Activated naive CD4-positive, alpha-beta T cell treated with anti-CD3 and anti-CD28 coated beads for 36 hours (primary cell): ENCODE measurements around the gene RPE. TPM values are rescaled to one million over a fixed set of nuclear protein-coding genes. Genes with fewer than 3 reads are reported as not detected.

Experiments
- CTCF ChIA-PET: fragments of 350-600 bp; sonication (Branson Sonifier 250); formaldehyde crosslinking; loops from one replicate; lab custom pipeline; 2021; ENCODE audit warnings: antibody characterized with exemption; lab: Charles Lee
- DNase-seq: peaks from one replicate; pipeline ENCODE4 v3.0.0-alpha.2; 2020
- H3K27ac Mint-ChIP-seq: one replicate; pipeline ENCODE4 v1.8.0; 2021; ENCODE audit warnings: mild to moderate bottlenecking, mixed read lengths
- H3K27me3 Mint-ChIP-seq: one replicate; pipeline ENCODE4 v1.8.0; 2021; ENCODE audit warnings: low read depth, mixed read lengths
- H3K36me3 Mint-ChIP-seq: one replicate; pipeline ENCODE4 v1.8.0; 2021; ENCODE audit warnings: low read depth, mixed read lengths
- H3K4me1 Mint-ChIP-seq: one replicate; pipeline ENCODE4 v1.8.0; 2021; ENCODE audit warnings: low read depth, mixed read lengths
- H3K4me3 Mint-ChIP-seq: one replicate; pipeline ENCODE4 v1.8.0; 2021; ENCODE audit warnings: mild to moderate bottlenecking, moderate library complexity, mixed read lengths
- H3K9me3 Mint-ChIP-seq: one replicate; pipeline ENCODE4 v1.8.0; 2021; ENCODE audit warnings: mixed read lengths
- intact Hi-C: fragments of 100-400 bp; cut with micrococcal nuclease; formaldehyde crosslinking; loops from one replicate; pipeline ENCODE4 v1.15.1; 2023
- total RNA-seq, 2 experiments: library from RNA; stranded (reverse); gene quantifications; one replicate each; pipeline ENCODE4 v1.2.3, GENCODE V29; 2021

Gene RPE
- total RNA-seq, 2 experiments from 2014 or later, result 43.9 to 46.2 TPM

- H3K27me3 Mint-ChIP-seq, result no peaks in the 10 kb centered on the region
- intact Hi-C loops, result loop anchor here (5.0 kb wide), 1 partner anchor 1738 kb away; the partner anchor contains the start of gene PIKFYVE
- H3K4me1 Mint-ChIP-seq, result peaks cover 56% of the 10 kb centered on the region
- H3K9me3 Mint-ChIP-seq, result no peaks in the 10 kb centered on the region
- DNase-seq, result no peak
- peaks cover 28% of the 10 kb centered on the region for H3K36me3 Mint-ChIP-seq
- H3K27ac Mint-ChIP-seq, result no peak overlapping the region
- CTCF ChIA-PET, result interaction anchor here (0.5 to 1.4 kb wide), 4 partner anchors 28 to 190 kb away, joined by 3 to 7 read pairs (median 4); no protein-coding TSS in a partner anchor
- no peak overlapping the region for H3K4me3 Mint-ChIP-seq
Measured at GRCh38 chr2:210004881-210005280, 2.4 kb downstream of the RPE start.

- CTCF ChIA-PET, result no interaction called here
- H3K9me3 Mint-ChIP-seq, result no peaks in the 10 kb centered on the region
- no peak for DNase-seq
- peaks cover 60% of the 10 kb centered on the region for H3K4me1 Mint-ChIP-seq
- no peak overlapping the region for H3K4me3 Mint-ChIP-seq
- intact Hi-C loops, result no loop called here
- no peaks in the 10 kb centered on the region for H3K27me3 Mint-ChIP-seq
- peaks cover 43% of the 10 kb centered on the region for H3K36me3 Mint-ChIP-seq
- H3K27ac Mint-ChIP-seq, result no peak overlapping the region
Measured at GRCh38 chr2:210007895-210008294, 5.5 kb downstream of the RPE start.

GRCh38 chr2:210009126-210009525 is 6.7 kb downstream of the RPE start:
- H3K4me1 Mint-ChIP-seq, result peaks cover 54% of the 10 kb centered on the region
- DNase-seq, result no peak
- H3K27me3 Mint-ChIP-seq, result no peaks in the 10 kb centered on the region
- no peak overlapping the region for H3K27ac Mint-ChIP-seq
- H3K9me3 Mint-ChIP-seq, result no peaks in the 10 kb centered on the region
- no peak overlapping the region for H3K4me3 Mint-ChIP-seq
- intact Hi-C loops, result no loop called here
- CTCF ChIA-PET, result no interaction called here
- peaks cover 41% of the 10 kb centered on the region for H3K36me3 Mint-ChIP-seq

- Mint-ChIP-seq H3K4me1 (peaks cover 48% of the 10 kb centered on the region), H3K9me3 (no peaks in the 10 kb centered on the region), H3K27ac (no peak overlapping the region), H3K4me3 (no peak overlapping the region), H3K27me3 (no peaks in the 10 kb centered on the region), H3K36me3 (peaks cover 40% of the 10 kb centered on the region)
- no peak for DNase-seq
- intact Hi-C loops, result no loop called here
- CTCF ChIA-PET, result interaction anchor here (0.6 kb wide), 2 partner anchors 57 to 244 kb away, joined by 3 read pairs; no protein-coding TSS in a partner anchor
Measured at GRCh38 chr2:210009896-210010295, 7.5 kb downstream of the RPE start.

GRCh38 chr2:210020138-210020537 is 17.7 kb downstream of the RPE start:
- no peak for DNase-seq
- intact Hi-C loops, result no loop called here
- no peaks in the 10 kb centered on the region for H3K27me3 Mint-ChIP-seq
- peaks cover 39% of the 10 kb centered on the region for H3K36me3 Mint-ChIP-seq
- H3K4me1 Mint-ChIP-seq, result no peaks in the 10 kb centered on the region
- no peak overlapping the region for H3K27ac Mint-ChIP-seq
- H3K9me3 Mint-ChIP-seq, result no peaks in the 10 kb centered on the region
- H3K4me3 Mint-ChIP-seq, result no peak overlapping the region
- CTCF ChIA-PET, result no interaction called here

GRCh38 chr2:210022824-210023223 is 20.4 kb downstream of the RPE start:
- CTCF ChIA-PET, result no interaction called here
- H3K4me1 Mint-ChIP-seq, result no peaks in the 10 kb centered on the region
- no peaks in the 10 kb centered on the region for H3K27me3 Mint-ChIP-seq
- no peaks in the 10 kb centered on the region for H3K9me3 Mint-ChIP-seq
- no peak for DNase-seq
- no peak overlapping the region for H3K27ac Mint-ChIP-seq
- H3K36me3 Mint-ChIP-seq, result peaks cover 30% of the 10 kb centered on the region
- intact Hi-C loops, result no loop called here
- H3K4me3 Mint-ChIP-seq, result no peak overlapping the region

- intact Hi-C loops, result no loop called here
- CTCF ChIA-PET, result interaction anchor here (1.1 kb wide), 1 partner anchor 172 kb away, joined by 4 read pairs; no protein-coding TSS in a partner anchor
- no peak overlapping the region for H3K27ac Mint-ChIP-seq
- no peaks in the 10 kb centered on the region for H3K27me3 Mint-ChIP-seq
- H3K4me1 Mint-ChIP-seq, result no peaks in the 10 kb centered on the region
- peaks cover 15% of the 10 kb centered on the region for H3K36me3 Mint-ChIP-seq
- DNase-seq, result no peak
- H3K9me3 Mint-ChIP-seq, result no peaks in the 10 kb centered on the region
- no peak overlapping the region for H3K4me3 Mint-ChIP-seq
Measured at GRCh38 chr2:210027608-210028007, 25.2 kb downstream of the RPE start.

- CTCF ChIA-PET, result interaction anchor here (0.6 kb wide), 1 partner anchor 400 kb away, joined by 3 read pairs; no protein-coding TSS in a partner anchor
- H3K9me3 Mint-ChIP-seq, result no peaks in the 10 kb centered on the region
Measured at GRCh38 chr2:210028178-210028577, 25.7 kb downstream of the RPE start.

GRCh38 chr2:210034087-210034683 is 31.7 kb downstream of the RPE start:
- Mint-ChIP-seq H3K9me3 (peaks cover 3% of the 10 kb centered on the region), H3K27me3 (no peaks in the 10 kb centered on the region), H3K36me3 (peaks cover 13% of the 10 kb centered on the region), H3K4me1 (peaks cover 6% of the 10 kb centered on the region), H3K4me3 (no peak overlapping the region), H3K27ac (no peak overlapping the region)
- DNase-seq, result no peak
- intact Hi-C loops, result no loop called here
- CTCF ChIA-PET, result no interaction called here

More at GRCh38 chr2:210028178-210028577, 25.7 kb downstream of the RPE start:
- H3K4me3 Mint-ChIP-seq, result no peak overlapping the region
- H3K36me3 Mint-ChIP-seq, result peaks cover 16% of the 10 kb centered on the region
- no peaks in the 10 kb centered on the region for H3K4me1 Mint-ChIP-seq
- no peak for DNase-seq
- H3K27ac Mint-ChIP-seq, result no peak overlapping the region
- intact Hi-C loops, result no loop called here
- no peaks in the 10 kb centered on the region for H3K27me3 Mint-ChIP-seq

- peaks cover 6% of the 10 kb centered on the region for H3K4me1 Mint-ChIP-seq
- no peak overlapping the region for H3K4me3 Mint-ChIP-seq
- H3K27me3 Mint-ChIP-seq, result no peaks in the 10 kb centered on the region
- H3K27ac Mint-ChIP-seq, result no peak overlapping the region
- H3K36me3 Mint-ChIP-seq, result peaks cover 13% of the 10 kb centered on the region
- intact Hi-C loops, result no loop called here
- CTCF ChIA-PET, result interaction anchor here (0.6 kb wide), 1 partner anchor 449 kb away, joined by 6 read pairs; no protein-coding TSS in a partner anchor
- no peak for DNase-seq
- H3K9me3 Mint-ChIP-seq, result peaks cover 3% of the 10 kb centered on the region
Measured at GRCh38 chr2:210035679-210036078, 33.2 kb downstream of the RPE start.

- Mint-ChIP-seq H3K27me3 (no peaks in the 10 kb centered on the region), H3K9me3 (peaks cover 3% of the 10 kb centered on the region), H3K36me3 (peaks cover 15% of the 10 kb centered on the region), H3K27ac (no peak overlapping the region), H3K4me1 (peaks cover 6% of the 10 kb centered on the region), H3K4me3 (no peak overlapping the region)
- CTCF ChIA-PET, result interaction anchor here (0.7 kb wide), 1 partner anchor 35 kb away, joined by 3 read pairs; no protein-coding TSS in a partner anchor
- intact Hi-C loops, result no loop called here
- no peak for DNase-seq
Measured at GRCh38 chr2:210038078-210038477, 35.6 kb downstream of the RPE start.

- no peak overlapping the region for H3K4me3 Mint-ChIP-seq
- no peak overlapping the region for H3K27ac Mint-ChIP-seq
- intact Hi-C loops, result no loop called here
- H3K27me3 Mint-ChIP-seq, result no peaks in the 10 kb centered on the region
- H3K9me3 Mint-ChIP-seq, result peaks cover 7% of the 10 kb centered on the region
- H3K36me3 Mint-ChIP-seq, result peaks cover 15% of the 10 kb centered on the region
- CTCF ChIA-PET, result no interaction called here
- DNase-seq, result no peak
- no peaks in the 10 kb centered on the region for H3K4me1 Mint-ChIP-seq
Measured at GRCh38 chr2:210046851-210047500, 44.5 kb downstream of the RPE start.

- H3K4me1 Mint-ChIP-seq, result no peaks in the 10 kb centered on the region
- CTCF ChIA-PET, result no interaction called here
- peaks cover 10% of the 10 kb centered on the region for H3K9me3 Mint-ChIP-seq
- H3K27me3 Mint-ChIP-seq, result no peaks in the 10 kb centered on the region
- peaks cover 17% of the 10 kb centered on the region for H3K36me3 Mint-ChIP-seq
- intact Hi-C loops, result no loop called here
- H3K27ac Mint-ChIP-seq, result no peak overlapping the region
- H3K4me3 Mint-ChIP-seq, result no peak overlapping the region
- DNase-seq, result no peak
Measured at GRCh38 chr2:210049831-210050230, 47.4 kb downstream of the RPE start.
